Osteoblast (primary cell): Measurements from ENCODE around the gene SYNPO. TPM values are rescaled to one million over a fixed set of nuclear protein-coding genes. Genes with fewer than 3 reads are reported as not detected.

Source experiments
- DNase-seq: peaks from one replicate; pipeline ENCODE4 v3.0.0; 2011; ENCODE audit warnings: low spot score, mixed read lengths; ENCODE audit not compliant: insufficient read length; ENCODE audit errors: missing footprints
- H2AFZ ChIP-seq: 2 replicates; pipeline ENCODE4 v1.6.0; 2011; ENCODE audit warnings: mild to moderate bottlenecking, low read length
- H3K27ac ChIP-seq: 2 replicates; pipeline ENCODE4 v1.5.1; 2011; ENCODE audit warnings: mild to moderate bottlenecking, low read depth, low read length, moderate library complexity
- H3K27me3 ChIP-seq: 2 replicates; pipeline ENCODE4 v1.6.0; 2012; ENCODE audit warnings: mild to moderate bottlenecking, control low read depth, inconsistent platforms, low read length, moderate library complexity; ENCODE audit not compliant: insufficient read depth
- H3K36me3 ChIP-seq: 2 replicates; pipeline ENCODE4 v1.5.1; 2011; ENCODE audit warnings: mild to moderate bottlenecking, low read length, control low read depth, moderate library complexity; ENCODE audit not compliant: insufficient read depth
- H3K4me1 ChIP-seq: 2 replicates; pipeline ENCODE4 v1.5.1; 2011; ENCODE audit warnings: mild to moderate bottlenecking, low read length, control low read depth, moderate library complexity; ENCODE audit not compliant: insufficient read depth
- H3K4me2 ChIP-seq: 2 replicates; pipeline ENCODE4 v1.6.0; 2011; ENCODE audit warnings: mild to moderate bottlenecking, low read length; ENCODE audit not compliant: insufficient read depth
- H3K4me3 ChIP-seq: fragments of 200-600 bp; sonication (generic); 3 replicates; pipeline ENCODE4 v1.5.1; 2012; ENCODE audit warnings: mild to moderate bottlenecking, low read length, inconsistent platforms; ENCODE audit not compliant: insufficient read depth
- H3K79me2 ChIP-seq: 2 replicates; pipeline ENCODE4 v1.6.0; 2012; ENCODE audit warnings: mild to moderate bottlenecking, low read length, control low read depth, inconsistent platforms; ENCODE audit not compliant: insufficient read depth
- H3K9me3 ChIP-seq: 2 replicates; pipeline ENCODE4 v1.5.1; 2011; ENCODE audit warnings: low read depth, low read length, control low read depth
- H4K20me1 ChIP-seq: 2 replicates; pipeline ENCODE4 v1.6.0; 2012; ENCODE audit warnings: mild to moderate bottlenecking, low read length, control low read depth; ENCODE audit not compliant: insufficient read depth
- total RNA-seq: library from RNA; depleted of rRNA; stranded (reverse); fragments of >200 nt; gene quantifications from 2 replicates; pipeline ENCODE4 v1.2.3, GENCODE V29; 2012
- TF ChIP-seq, protein P1 (sequence below): IDR thresholded peaks from 2 replicates; pipeline ENCODE4 v1.5.1; 2011; ENCODE audit warnings: mild to moderate bottlenecking, low read depth, low read length, moderate library complexity; ENCODE audit errors: extremely low read depth

SYNPO gene
- total RNA-seq, 1 donor: 4.0 TPM

DNA sequence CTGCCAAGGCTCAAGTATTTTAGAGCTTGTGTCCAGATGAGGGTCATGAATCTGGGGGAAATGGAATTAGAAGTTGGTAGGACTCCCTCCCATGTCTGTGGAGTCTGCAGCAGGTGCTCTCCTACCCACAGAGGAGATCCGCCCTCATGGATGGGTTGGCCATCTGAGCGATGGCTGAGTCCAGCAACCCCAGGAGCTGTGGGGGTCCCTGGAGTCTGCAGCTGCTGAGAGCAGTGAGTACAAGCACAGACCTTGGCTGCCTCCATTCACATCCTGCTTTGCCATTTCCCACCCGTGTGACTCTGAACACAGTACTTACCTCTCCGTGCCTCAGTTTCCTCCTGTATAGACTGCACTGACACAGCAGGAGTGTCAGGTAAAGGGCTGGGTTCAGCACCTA is 25.8 kb upstream of the SYNPO start:
- H3K4me3 ChIP-seq: no peak overlapping the region
- no peaks in the 10 kb centered on the region for H3K9me3 ChIP-seq
- no peaks in the 10 kb centered on the region for H4K20me1 ChIP-seq
- no peak for DNase-seq
- no peak overlapping the region for H2AFZ ChIP-seq
- H3K4me1 ChIP-seq: peaks cover 22% of the 10 kb centered on the region
- H3K36me3 ChIP-seq: no peaks in the 10 kb centered on the region
- peak overlapping the region; percentile 15 for H3K4me2 ChIP-seq
- TF ChIP-seq, protein P1, sequence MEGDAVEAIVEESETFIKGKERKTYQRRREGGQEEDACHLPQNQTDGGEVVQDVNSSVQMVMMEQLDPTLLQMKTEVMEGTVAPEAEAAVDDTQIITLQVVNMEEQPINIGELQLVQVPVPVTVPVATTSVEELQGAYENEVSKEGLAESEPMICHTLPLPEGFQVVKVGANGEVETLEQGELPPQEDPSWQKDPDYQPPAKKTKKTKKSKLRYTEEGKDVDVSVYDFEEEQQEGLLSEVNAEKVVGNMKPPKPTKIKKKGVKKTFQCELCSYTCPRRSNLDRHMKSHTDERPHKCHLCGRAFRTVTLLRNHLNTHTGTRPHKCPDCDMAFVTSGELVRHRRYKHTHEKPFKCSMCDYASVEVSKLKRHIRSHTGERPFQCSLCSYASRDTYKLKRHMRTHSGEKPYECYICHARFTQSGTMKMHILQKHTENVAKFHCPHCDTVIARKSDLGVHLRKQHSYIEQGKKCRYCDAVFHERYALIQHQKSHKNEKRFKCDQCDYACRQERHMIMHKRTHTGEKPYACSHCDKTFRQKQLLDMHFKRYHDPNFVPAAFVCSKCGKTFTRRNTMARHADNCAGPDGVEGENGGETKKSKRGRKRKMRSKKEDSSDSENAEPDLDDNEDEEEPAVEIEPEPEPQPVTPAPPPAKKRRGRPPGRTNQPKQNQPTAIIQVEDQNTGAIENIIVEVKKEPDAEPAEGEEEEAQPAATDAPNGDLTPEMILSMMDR: no peak
- no peak overlapping the region for H3K27ac ChIP-seq
- H3K27me3 ChIP-seq: no peaks in the 10 kb centered on the region
- H3K79me2 ChIP-seq: no peaks in the 10 kb centered on the region

DNA sequence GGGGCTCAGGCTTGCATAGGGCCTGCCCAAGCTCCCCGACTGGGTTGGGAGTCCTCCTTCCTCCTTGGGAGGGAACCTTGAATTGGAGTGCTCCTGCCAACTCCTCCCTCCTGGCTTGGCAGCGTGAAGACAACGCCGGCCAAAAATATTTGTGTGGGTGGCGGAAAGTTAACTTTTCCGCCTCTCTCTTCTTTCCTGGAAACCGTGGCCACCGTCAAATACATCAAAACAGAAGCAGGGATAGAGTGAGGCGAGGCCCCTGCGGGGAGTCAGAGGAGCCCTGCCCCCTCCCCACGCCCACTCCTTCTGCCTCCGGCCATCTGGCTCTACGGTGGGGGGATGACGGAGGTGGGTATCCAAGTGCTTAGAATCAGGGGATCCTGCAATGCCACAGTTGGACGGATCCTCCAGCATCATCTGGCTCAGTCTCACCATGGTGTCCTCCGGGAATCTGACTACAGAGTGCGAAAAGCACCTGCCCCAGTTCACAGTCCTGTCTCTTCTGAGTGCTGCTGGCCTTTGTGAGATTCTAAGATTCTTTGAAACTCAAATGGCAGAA is 25.2 kb upstream of the SYNPO start:
- no peaks in the 10 kb centered on the region for H3K9me3 ChIP-seq
- no peak overlapping the region for H3K27ac ChIP-seq
- peak overlapping the region; percentile 62 for H3K4me2 ChIP-seq
- H2AFZ ChIP-seq: peak overlapping the region; percentile 51
- TF ChIP-seq, protein P1: no peak
- peaks cover 25% of the 10 kb centered on the region for H3K4me1 ChIP-seq
- H3K36me3 ChIP-seq: no peaks in the 10 kb centered on the region
- H3K4me3 ChIP-seq: peak overlapping the region; percentile 40
- H3K27me3 ChIP-seq: no peaks in the 10 kb centered on the region
- DNase-seq: peak; percentile 94
- H4K20me1 ChIP-seq: no peaks in the 10 kb centered on the region
- no peaks in the 10 kb centered on the region for H3K79me2 ChIP-seq

DNA sequence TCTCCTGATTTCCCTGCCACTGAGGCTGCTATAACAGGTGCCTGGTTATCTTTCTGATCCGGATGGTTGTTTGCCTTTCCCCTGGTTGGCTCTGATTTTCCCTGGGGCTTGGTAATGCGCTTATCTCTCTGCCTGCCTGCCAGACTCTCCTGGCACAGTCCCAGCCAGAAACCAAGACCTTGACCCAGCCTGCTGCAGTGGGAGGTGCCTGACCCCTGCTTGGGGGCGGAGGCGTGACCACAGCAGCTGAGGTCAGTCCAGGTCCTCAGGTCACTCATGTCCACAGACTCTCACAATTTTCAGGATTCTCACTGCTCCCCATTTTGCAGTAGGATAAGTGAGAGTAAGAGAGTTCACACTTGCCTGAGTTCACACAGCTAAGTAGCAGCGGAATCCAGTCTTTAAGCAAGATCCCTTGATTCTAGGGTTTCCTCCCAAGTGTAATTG is 24.4 kb upstream of the SYNPO start:
- H2AFZ ChIP-seq: no peak overlapping the region
- no peak overlapping the region for H3K4me3 ChIP-seq
- DNase-seq: peak; percentile 22
- no peaks in the 10 kb centered on the region for H3K9me3 ChIP-seq
- no peaks in the 10 kb centered on the region for H4K20me1 ChIP-seq
- TF ChIP-seq, protein P1: no peak
- H3K27me3 ChIP-seq: no peaks in the 10 kb centered on the region
- H3K4me1 ChIP-seq: peaks cover 25% of the 10 kb centered on the region
- H3K79me2 ChIP-seq: no peaks in the 10 kb centered on the region
- H3K4me2 ChIP-seq: peak overlapping the region; percentile 62
- H3K27ac ChIP-seq: no peak overlapping the region
- H3K36me3 ChIP-seq: no peaks in the 10 kb centered on the region

DNA sequence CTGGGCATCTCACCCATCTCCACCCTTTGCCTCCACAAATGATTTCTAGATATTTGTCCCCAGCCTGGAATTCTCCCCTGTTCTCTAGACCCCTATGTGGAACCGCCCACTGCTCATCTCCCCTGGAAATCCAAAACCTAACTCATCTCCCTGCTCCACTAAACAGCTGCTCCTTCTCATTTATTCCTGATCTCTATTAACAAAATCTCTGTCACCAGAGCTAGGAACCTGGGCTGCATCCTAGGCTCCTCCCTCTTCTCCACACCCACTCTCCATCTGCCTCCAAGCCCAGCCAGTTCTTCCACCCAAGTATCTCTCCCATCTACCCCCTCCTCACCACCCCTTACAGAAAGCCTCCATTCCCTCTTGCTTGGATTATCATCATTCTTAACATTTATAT is 24.0 kb upstream of the SYNPO start:
- H3K4me1 ChIP-seq: peaks cover 25% of the 10 kb centered on the region
- no peaks in the 10 kb centered on the region for H3K36me3 ChIP-seq
- H2AFZ ChIP-seq: no peak overlapping the region
- H3K79me2 ChIP-seq: no peaks in the 10 kb centered on the region
- DNase-seq: peak; percentile 62
- H3K27me3 ChIP-seq: no peaks in the 10 kb centered on the region
- TF ChIP-seq, protein P1: no peak
- H4K20me1 ChIP-seq: no peaks in the 10 kb centered on the region
- H3K4me3 ChIP-seq: no peak overlapping the region
- no peak overlapping the region for H3K27ac ChIP-seq
- H3K9me3 ChIP-seq: no peaks in the 10 kb centered on the region
- H3K4me2 ChIP-seq: no peak overlapping the region
